BJ (cell line): ENCODE results near the gene ZC2HC1C. TPM values are rescaled to one million over a fixed set of nuclear protein-coding genes. Genes with fewer than 3 reads are reported as not detected.

ENCODE experiments used
- CTCF ChIA-PET: fragments of 350-600 bp; formaldehyde crosslinking; extraction: SDS; loops from one replicate; lab custom pipeline; 2021; ENCODE audit warnings: antibody characterized with exemption, inconsistent platforms; lab: Yijun Ruan, JAX
- POLR2A ChIA-PET: fragments of 300-600 bp; sonication (Branson Sonifier 250); formaldehyde crosslinking; extraction: SDS; loops from one replicate; lab custom pipeline; 2021; ENCODE audit warnings: antibody characterized with exemption; lab: Charles Lee
- DNase-seq: peaks from one replicate; pipeline ENCODE4 v3.0.0-alpha.2; 2011; ENCODE audit warnings: low read depth
- H3K27me3 ChIP-seq: 2 replicates; pipeline ENCODE4 v1.6.0; 2011; ENCODE audit warnings: low read length; ENCODE audit not compliant: control insufficient read depth, insufficient read depth
- H3K36me3 ChIP-seq: 2 replicates; pipeline ENCODE4 v1.5.1; 2011; ENCODE audit warnings: low read length; ENCODE audit not compliant: control insufficient read depth, insufficient read depth
- H3K4me3 ChIP-seq: 2 replicates; pipeline ENCODE4 v1.5.1; 2011; ENCODE audit warnings: low read depth, mild to moderate bottlenecking, control low read depth, low read length
- CTCF ChIP-seq: IDR thresholded peaks from 2 replicates; pipeline ENCODE4 v1.5.1; 2011; ENCODE audit warnings: low read depth, mild to moderate bottlenecking, control low read depth, inconsistent platforms, low read length, moderate library complexity; ENCODE audit not compliant: insufficient read depth
- polyA plus RNA-seq: library from polyadenylated mRNA; depleted of rRNA; stranded (reverse); fragments of >200 nt; gene quantifications from 2 replicates; pipeline ENCODE4 v1.2.3, GENCODE V29; 2011

The ZC2HC1C gene
- polyA plus RNA-seq, 1 experiment: 0.85 TPM

- ChIA-PET CTCF (no interaction called here), POLR2A (no interaction called here)
- Histone ChIP-seq H3K27me3 (no peaks in the 10 kb centered on the region), H3K4me3 (no peak overlapping the region), H3K36me3 (no peaks in the 10 kb centered on the region)
- no peak for DNase-seq
- TF ChIP-seq CTCF: no peak
These were observed 17.9 kb upstream of the ZC2HC1C start for GRCh38 chr14:75051556-75051899.

GRCh38 chr14:75053396-75054291 lies 15.8 kb upstream of the ZC2HC1C start:
- Histone ChIP-seq H3K36me3 (no peaks in the 10 kb centered on the region), H3K4me3 (no peak overlapping the region), H3K27me3 (no peaks in the 10 kb centered on the region)
- CTCF ChIA-PET: no interaction called here
- POLR2A ChIA-PET: no interaction called here
- peak; percentile 77 for DNase-seq
- no peak for TF ChIP-seq CTCF

- no peaks in the 10 kb centered on the region for H3K27me3 ChIP-seq
- TF ChIP-seq CTCF: no peak
- no peak overlapping the region for H3K4me3 ChIP-seq
- ChIA-PET CTCF (interaction anchor here (0.6 kb wide), 1 partner anchor 13 kb away, joined by 3 read pairs; no protein-coding TSS in a partner anchor), POLR2A (no interaction called here)
- no peak for DNase-seq
- no peaks in the 10 kb centered on the region for H3K36me3 ChIP-seq
These were observed 15.0 kb upstream of the ZC2HC1C start for GRCh38 chr14:75054421-75054820.

GRCh38 chr14:75059642-75060041 lies 9.8 kb upstream of the ZC2HC1C start:
- TF ChIP-seq CTCF: no peak
- Histone ChIP-seq H3K36me3 (no peaks in the 10 kb centered on the region), H3K27me3 (no peaks in the 10 kb centered on the region), H3K4me3 (no peak overlapping the region)
- ChIA-PET CTCF (no interaction called here), POLR2A (no interaction called here)
- DNase-seq: peak; percentile 62

- no peak for TF ChIP-seq CTCF
- Histone ChIP-seq H3K27me3 (no peaks in the 10 kb centered on the region), H3K36me3 (no peaks in the 10 kb centered on the region), H3K4me3 (no peak overlapping the region)
- no peak for DNase-seq
- ChIA-PET CTCF (no interaction called here), POLR2A (no interaction called here)
These were observed 9.0 kb upstream of the ZC2HC1C start for GRCh38 chr14:75060420-75060819.
